ENCODE measurements around the gene CUL2.

GRCh38 chr10:34960983-34961382, 129.2 kb downstream of the CUL2 start:
- TF ChIP-seq CTCF (IDR thresholded peaks at IDR 0.05; ENCODE audit: insufficient read depth, low read length, poor library complexity, severe bottlenecking) = no peak
- TF ChIP-seq EZH2phosphoT487 (conservative IDR thresholded peaks at IDR 0.05; ENCODE audit: low read length) = no peak
